ELF-1 (cell line): ENCODE data around the gene PRSS27.
"Not testable (repeated sequence)": the region's sequence is repeated elsewhere in the genome, so short reads cannot be mapped to it uniquely, and the experiment has no call there.

Source experiments
- DNase-seq: peaks from one replicate; pipeline ENCODE4 v3.0.0-alpha.2; 2016; ENCODE audit warnings: low read depth, low spot score

PRSS27 gene

DNA sequence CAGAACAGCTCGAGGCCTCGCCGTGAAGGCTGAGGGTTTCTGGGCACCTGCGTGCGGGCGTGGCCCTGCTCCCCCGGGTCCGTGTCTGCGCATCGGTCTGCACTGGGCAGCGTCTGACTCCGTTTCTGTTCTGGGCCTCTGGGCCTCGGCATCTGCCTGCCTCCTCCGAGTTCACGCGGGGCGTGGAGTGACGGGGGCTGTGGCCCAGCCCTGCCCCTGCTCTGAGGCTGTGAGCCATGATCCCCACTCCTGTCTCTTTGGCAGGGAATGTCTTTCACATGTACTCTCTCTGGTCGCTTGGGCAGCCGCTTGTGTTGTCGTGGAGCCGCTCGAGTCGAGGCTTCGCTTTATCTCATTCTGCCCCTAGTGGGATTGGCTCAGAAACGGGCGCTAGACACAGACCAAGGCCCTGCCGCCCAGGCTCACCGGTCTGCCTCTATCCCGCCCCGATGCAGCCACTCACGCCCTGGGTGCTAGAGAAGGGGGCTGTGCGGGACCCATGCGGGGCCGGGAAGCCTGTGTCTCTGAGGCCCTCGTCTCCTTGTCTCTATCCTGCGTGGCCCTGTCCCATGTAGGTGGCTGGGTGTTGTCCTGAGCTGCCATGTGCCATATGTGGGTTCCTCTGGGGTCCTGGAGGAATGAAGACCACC is 23.3 kb downstream of the PRSS27 start:
- DNase-seq = not testable (repeated sequence)

DNA sequence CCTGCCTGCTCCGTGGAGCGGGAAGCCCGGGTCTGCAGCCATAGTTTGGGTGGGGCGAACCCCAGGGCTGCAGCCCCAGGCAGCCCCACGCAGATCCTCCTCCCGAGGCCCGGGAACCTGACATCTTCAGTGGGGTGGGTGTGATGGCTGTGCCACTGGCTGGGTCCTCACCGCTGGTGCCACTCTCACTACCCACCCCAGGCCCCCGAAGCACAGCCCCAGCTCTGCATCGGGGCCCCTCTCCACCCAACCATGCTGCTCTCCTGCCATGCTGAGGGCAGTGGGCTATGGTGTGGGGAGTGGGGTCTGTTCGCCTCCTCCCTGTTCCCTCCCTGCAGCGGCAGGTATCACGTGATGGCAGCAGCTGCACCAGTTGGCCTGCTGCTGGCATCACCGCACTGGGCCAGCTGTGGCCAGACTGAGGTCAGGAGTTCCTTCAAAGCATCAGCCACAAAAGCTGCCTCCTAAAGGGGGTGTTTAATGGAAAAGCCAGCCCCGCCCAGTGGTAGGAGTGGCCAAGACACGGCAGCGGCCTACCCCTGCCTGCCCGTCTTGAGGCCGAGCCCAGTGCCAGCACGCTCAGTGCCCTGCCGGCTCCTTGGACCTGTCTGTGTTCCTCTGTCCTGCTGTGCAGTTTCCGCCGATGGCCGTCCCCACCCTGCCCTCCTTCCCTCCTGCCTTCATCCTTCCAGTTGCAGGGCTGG is 26.9 kb downstream of the PRSS27 start:
- DNase-seq = peak; percentile 73

DNA sequence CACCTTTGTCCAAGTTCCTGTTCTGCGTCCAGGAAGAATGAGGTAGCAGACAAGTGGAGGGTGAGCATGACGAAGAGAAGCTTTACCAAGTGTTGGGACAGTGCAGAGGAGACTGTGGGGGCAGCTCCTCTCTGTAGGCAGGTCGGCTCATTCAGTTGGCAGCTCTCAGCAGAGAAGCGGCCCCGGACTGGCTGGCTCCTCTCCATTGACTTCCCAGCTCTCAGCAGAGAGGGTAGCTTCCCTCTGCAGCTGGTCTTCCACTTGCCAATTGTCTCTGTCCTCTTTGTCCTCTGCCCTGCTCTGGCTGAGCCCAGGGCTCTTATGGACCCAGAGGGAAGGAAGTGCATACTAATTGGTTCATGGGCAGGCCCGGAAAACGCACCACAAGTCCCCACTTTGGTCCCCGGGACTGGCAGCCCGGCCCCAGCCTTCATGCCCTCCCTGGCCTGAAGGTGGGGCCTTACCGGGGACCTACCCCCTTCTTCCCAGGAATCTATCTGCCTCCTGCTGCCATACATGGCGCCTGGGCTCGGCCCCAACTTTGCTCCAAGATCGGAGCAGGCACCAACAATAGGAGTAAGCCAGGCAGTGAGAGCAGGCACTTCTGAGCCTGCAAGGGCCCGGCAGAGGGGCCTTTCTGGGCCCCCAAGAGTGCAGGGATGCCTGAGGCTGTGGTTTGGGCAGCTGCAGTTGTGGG is 27.6 kb downstream of the PRSS27 start:
- DNase-seq = no peak

- DNase-seq = no peak
These were observed 28.4 kb downstream of the PRSS27 start for GRCh38 chr16:2691491-2692248.

DNA sequence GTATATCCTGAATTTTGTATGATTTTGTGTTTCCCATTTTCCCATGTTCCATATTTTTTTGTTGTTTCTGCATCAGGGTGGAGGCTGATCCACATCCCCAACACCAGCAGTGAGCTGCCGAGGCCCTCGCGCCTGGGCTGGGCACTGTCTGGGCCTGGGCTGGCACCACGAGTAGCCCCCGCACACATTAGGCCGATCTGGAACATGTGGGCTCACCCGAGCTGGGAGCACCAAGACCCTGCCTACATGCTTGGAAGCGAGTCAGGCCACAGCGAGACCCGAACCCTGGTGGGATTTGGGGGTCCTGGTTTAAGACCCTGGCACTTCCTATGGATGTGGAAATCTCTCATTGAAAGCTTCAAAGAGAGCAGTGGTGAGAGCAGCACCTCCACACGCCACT is 29.2 kb downstream of the PRSS27 start:
- DNase-seq = no peak

- no peak for DNase-seq
These were observed 29.8 kb downstream of the PRSS27 start for GRCh38 chr16:2689968-2690801.

- DNase-seq = not testable (repeated sequence)
These were observed 30.6 kb downstream of the PRSS27 start for GRCh38 chr16:2689422-2689821.

DNA sequence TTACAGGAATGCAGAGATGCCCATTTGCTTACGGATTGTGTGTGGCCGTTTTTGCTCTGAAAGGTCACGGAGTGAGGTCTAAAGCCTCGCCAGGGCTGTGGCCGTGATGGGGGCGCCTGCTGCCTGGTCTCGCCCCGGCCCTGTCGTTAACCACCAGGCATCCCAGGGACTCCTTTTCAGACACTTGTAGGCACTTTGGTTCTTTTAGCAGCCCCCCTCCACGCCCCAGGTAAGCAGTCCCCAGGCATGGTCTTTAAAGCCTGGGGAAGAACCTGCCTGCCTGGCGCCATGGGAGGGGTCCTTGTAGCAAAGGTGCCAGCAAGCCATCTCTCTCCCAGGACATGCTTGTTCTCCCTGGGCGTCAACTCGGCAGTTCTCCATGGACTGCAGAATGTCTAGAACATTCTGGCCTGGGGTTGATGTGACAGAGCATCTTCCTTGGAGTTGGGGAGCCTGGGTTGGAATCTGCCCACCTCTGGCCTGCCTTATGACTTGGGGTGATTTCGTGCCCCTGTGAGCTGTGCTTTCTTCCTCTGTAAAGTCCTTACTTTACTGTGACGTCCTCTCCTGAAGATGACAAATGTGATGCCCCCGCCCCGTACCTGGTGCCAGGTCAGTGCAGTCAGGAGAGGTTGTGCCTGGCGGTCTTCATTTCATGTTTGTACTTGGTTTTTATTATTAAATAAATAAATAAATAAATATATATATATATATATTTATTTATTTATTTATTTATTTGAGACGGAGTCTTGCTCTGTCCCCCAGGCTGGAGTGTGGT is 32.3 kb downstream of the PRSS27 start:
- no peak for DNase-seq

DNA sequence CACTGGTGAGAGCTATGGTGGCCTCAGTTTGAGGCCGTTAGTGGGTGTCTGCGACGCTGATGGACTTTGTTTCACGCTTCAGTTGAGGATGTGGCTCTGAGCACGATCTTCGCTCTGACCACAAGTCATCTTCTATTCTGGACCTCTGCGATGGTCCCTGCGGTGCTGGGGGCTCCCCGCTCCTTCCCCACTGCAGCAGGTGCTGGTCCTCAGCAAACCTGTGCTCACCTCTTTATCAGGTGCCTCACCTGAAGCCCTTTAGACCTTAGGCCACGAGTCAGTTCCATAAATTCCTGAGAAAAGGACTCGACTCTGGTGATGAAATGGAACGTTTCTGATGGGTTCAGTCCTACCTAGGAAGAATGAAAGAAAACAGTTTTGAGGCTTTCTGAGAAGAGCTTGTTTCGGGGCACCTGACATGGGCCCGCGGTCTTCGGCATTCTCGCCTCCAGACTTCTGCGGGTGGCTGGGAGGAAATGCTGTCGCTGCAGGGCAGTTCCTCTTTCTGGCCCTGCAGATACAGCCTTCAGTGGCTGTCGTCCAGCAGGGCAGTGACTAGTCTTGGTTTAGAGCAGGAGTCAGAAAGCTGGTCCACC is 33.0 kb downstream of the PRSS27 start:
- DNase-seq = no peak

GRCh38 chr16:2686075-2686474 is 33.9 kb downstream of the PRSS27 start:
- DNase-seq = not testable (repeated sequence)

DNA sequence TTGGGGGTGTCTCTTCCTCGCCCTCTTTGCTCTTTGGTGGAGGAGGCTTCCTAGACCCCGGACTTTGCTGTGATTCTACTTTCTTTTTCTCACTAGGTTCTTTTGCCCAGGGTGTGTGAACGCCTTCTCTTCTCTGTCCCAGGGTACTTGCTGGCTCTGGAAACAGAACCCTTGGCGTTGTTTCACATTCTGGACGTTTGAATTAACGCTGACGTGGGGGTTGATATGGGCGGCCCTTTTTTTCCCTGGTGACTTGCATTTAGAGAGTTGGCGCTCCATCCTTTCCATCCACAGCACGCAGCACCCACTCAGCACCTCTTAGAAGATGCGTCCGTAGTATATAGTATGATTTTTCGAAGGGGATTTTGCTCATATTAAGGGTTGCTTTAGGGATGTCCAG is 37.0 kb downstream of the PRSS27 start:
- DNase-seq = not testable (repeated sequence)

DNA sequence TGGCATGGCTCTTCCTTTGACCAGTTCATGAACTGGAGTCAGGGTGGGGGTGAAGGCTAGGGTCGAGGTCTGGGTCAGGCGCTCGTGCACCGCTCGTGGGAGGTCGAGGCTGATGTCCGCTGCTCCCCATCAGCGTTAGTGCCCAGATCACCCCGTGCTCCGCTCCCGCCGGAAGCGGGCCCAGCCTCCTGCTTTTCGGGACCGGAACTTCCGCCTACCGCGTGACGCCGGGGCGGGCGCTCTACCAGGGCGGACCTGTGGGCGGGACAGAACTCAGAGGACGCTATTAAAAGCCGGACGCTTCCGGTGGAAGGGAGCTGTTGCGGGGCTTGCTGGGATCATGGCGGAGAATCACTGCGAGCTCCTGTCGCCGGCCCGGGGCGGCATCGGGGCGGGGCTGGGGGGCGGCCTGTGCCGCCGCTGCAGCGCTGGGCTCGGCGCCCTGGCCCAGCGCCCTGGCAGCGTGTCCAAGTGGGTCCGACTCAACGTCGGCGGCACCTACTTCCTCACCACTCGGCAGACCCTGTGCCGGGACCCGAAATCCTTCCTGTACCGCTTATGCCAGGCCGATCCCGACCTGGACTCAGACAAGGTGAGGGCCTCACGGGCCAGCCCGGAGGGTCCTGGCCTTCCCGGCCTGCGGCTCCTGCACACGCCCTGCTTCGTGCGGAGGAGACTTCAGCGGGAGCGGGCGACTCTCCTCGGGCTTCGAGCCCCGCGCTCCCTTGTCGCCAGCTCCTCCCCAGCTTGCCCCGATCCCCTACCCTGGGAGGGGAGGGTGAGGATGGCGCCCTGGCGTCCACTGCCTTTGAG is 37.6 kb downstream of the PRSS27 start, which contains the start of gene KCTD5:
Gene KCTD5 (plus strand): TSS at position 315 of the 813 bp plus-strand sequence. CDS start 26 bp downstream, at position 341.
- peak; percentile 96 for DNase-seq

DNA sequence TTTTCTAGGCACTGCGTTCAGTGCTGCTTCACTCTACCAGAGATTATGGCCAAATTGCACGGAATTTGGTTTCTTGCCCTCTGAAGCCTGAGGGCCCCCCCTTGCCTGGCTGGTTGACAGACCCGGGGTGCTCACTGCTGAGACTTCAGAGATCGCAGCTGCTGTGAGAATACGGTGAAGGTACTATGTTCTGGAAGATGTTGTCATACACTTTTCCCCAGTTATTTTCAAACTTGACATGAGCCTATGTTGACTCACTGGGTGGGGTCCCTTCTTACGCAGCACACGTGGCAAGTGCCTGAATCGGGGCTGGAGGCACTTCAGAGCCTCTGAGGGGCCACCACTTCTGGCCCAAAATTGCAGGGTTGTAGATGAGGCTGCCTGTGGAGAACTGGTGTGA is 39.7 kb downstream of the PRSS27 start:
- not testable (repeated sequence) for DNase-seq

GRCh38 chr16:2679902-2680301 is 40.1 kb downstream of the PRSS27 start:
- not testable (repeated sequence) for DNase-seq

GRCh38 chr16:2678206-2678965 is 41.6 kb downstream of the PRSS27 start:
- DNase-seq = not testable (repeated sequence)

GRCh38 chr16:2676937-2677336 is 43.1 kb downstream of the PRSS27 start:
- DNase-seq = not testable (repeated sequence)

DNA sequence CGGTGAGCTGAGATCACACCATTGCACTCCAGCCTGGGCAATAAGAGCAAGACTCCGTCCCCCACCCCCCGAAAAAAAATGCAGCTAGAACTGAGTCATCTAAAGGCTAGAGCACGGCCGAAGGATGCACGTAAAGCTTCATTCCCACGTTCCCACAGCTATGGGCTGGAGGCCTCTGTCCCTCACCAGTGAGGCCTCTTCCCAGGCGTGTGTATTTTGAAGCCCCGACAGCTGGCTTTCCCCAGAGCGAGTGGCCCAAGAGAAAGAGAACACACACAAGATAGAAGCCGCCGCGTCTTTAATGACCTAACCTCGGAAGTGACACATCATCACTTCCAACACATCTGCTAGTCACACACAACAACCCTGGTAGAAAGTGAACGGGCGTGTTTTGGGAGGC is 44.3 kb downstream of the PRSS27 start:
- no peak for DNase-seq

DNA sequence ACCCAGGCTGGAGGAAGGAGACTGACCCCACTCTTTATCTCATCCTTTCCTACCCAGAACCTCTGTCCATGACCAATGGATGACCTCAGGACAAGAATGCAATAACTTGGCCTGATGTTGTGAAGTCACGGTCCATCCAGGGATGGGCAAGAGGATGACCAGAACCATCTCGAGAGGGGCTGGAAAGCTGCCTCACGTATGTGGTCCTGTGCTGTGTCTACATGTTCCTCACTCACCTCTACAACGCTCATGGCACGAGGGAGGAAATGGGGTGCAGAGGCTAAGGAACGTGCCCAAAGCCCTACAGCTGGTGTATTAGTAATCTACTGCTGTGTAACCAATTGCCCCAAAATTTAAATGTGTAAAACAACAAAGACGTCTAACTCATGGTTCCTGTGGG is 45.0 kb downstream of the PRSS27 start:
- DNase-seq = no peak
